Anterior cingulate cortex (tissue), 58 donors: ENCODE measurements around the gene PTPRN2.

Experiments used
- DNase-seq, 58 donors: peaks; one replicate each; lab custom pipeline; 2025; lab: John Stamatoyannopoulos, UW

PTPRN2 gene

GRCh38 chr7:157542068-157543021 is 1045.3 kb downstream of the PTPRN2 start:
- no peak for DNase-seq

- no peak for DNase-seq
These were observed 1046.1 kb downstream of the PTPRN2 start for GRCh38 chr7:157541295-157542067.

GRCh38 chr7:157540606-157541294 is 1046.9 kb downstream of the PTPRN2 start:
- DNase-seq, result no peak

GRCh38 chr7:157540020-157540419 is 1047.6 kb downstream of the PTPRN2 start:
- no peak for DNase-seq

- DNase-seq, result no peak
These were observed 1048.1 kb downstream of the PTPRN2 start for GRCh38 chr7:157539521-157539920.

- no peak for DNase-seq
These were observed 1048.9 kb downstream of the PTPRN2 start for GRCh38 chr7:157538735-157539134.

GRCh38 chr7:157538321-157538720 is 1049.3 kb downstream of the PTPRN2 start:
- DNase-seq, result no peak

- no peak for DNase-seq
These were observed 1050.6 kb downstream of the PTPRN2 start for GRCh38 chr7:157537056-157537455.

- no peak for DNase-seq
These were observed 1055.6 kb downstream of the PTPRN2 start for GRCh38 chr7:157532068-157532467.

- DNase-seq, result no peak
These were observed 1057.7 kb downstream of the PTPRN2 start for GRCh38 chr7:157529768-157530560.

GRCh38 chr7:157528785-157529341 is 1058.8 kb downstream of the PTPRN2 start:
- DNase-seq, result no peak

- no peak for DNase-seq
These were observed 1059.9 kb downstream of the PTPRN2 start for GRCh38 chr7:157527686-157528085.

- no peak for DNase-seq
These were observed 1060.5 kb downstream of the PTPRN2 start for GRCh38 chr7:157526913-157527634.

- no peak for DNase-seq
These were observed 1061.4 kb downstream of the PTPRN2 start for GRCh38 chr7:157526005-157526912.

GRCh38 chr7:157525491-157525915 is 1062.1 kb downstream of the PTPRN2 start:
- no peak for DNase-seq

GRCh38 chr7:157524731-157525130 is 1062.9 kb downstream of the PTPRN2 start:
- no peak for DNase-seq

GRCh38 chr7:157523766-157524421 is 1063.7 kb downstream of the PTPRN2 start:
- DNase-seq, result no peak
